WTC11 (cell line): Measurements from ENCODE around the gene RABL3. TPM values are rescaled to one million over a fixed set of nuclear protein-coding genes. Genes with fewer than 3 reads are reported as not detected.

Source experiments
- ATAC-seq: fragments of 200-7000 bp; cut with Tn5 transposase; 2 replicates; pipeline ENCODE4 v1.10.0; 2021; ENCODE audit warnings: mild to moderate bottlenecking, moderate library complexity
- CTCF ChIA-PET: fragments of 300-600 bp; sonication (Branson Sonifier 250); formaldehyde crosslinking; loops from one replicate; lab custom pipeline; 2021; ENCODE audit warnings: antibody characterized with exemption; lab: Charles Lee
- POLR2A ChIA-PET: fragments of 350-600 bp; sonication (Branson Sonifier 250); formaldehyde crosslinking; loops from one replicate; lab custom pipeline; 2021; ENCODE audit warnings: antibody characterized with exemption; lab: Charles Lee
- DNase-seq: peaks from one replicate; pipeline ENCODE4 v3.0.0; 2021; ENCODE audit warnings: low spot score
- H3K27ac Mint-ChIP-seq: 2 replicates; pipeline ENCODE4 v1.8.0; 2021; ENCODE audit warnings: mixed read lengths
- H3K27me3 Mint-ChIP-seq: 2 replicates; pipeline ENCODE4 v1.8.0; 2021; ENCODE audit warnings: low read depth, mild to moderate bottlenecking, moderate library complexity, mixed read lengths
- H3K36me3 Mint-ChIP-seq: 2 replicates; pipeline ENCODE4 v1.8.0; 2021; ENCODE audit warnings: mixed read lengths
- H3K4me1 Mint-ChIP-seq: 2 replicates; pipeline ENCODE4 v1.8.0; 2022; ENCODE audit warnings: mixed read lengths
- H3K4me3 Mint-ChIP-seq: 2 replicates; pipeline ENCODE4 v1.8.0; 2021; ENCODE audit warnings: mild to moderate bottlenecking, moderate library complexity, mixed read lengths
- H3K9me3 Mint-ChIP-seq: 2 replicates; pipeline ENCODE4 v1.8.0; 2021; ENCODE audit warnings: mixed read lengths
- ATF6 ChIP-seq: sonication (generic); formaldehyde crosslinking; IDR thresholded peaks from 2 replicates; pipeline ENCODE4 v1.8.1; 2023; ENCODE audit warnings: mild to moderate bottlenecking, missing genetic modification reagents
- ESRRA ChIP-seq: sonication (generic); formaldehyde crosslinking; IDR thresholded peaks from 2 replicates; pipeline ENCODE4 v1.8.1; 2022; ENCODE audit warnings: mild to moderate bottlenecking, missing genetic modification reagents, borderline replicate concordance
- FOXJ3 ChIP-seq: sonication (generic); formaldehyde crosslinking; IDR thresholded peaks from 2 replicates; pipeline ENCODE4 v1.9.0; 2021; ENCODE audit warnings: missing genetic modification reagents, mild to moderate bottlenecking, borderline replicate concordance
- IRF2 ChIP-seq: sonication (generic); formaldehyde crosslinking; IDR thresholded peaks from 2 replicates; pipeline ENCODE4 v1.8.0; 2022; ENCODE audit warnings: low read depth, missing genetic modification reagents, borderline replicate concordance
- NFYB ChIP-seq: sonication (generic); formaldehyde crosslinking; conservative IDR thresholded peaks from 2 replicates; pipeline ENCODE4 v1.8.0; 2022; ENCODE audit warnings: low read depth, missing genetic modification reagents
- NR3C1 ChIP-seq: sonication (generic); formaldehyde crosslinking; conservative IDR thresholded peaks from 2 replicates; pipeline ENCODE4 v1.8.1; 2023; ENCODE audit warnings: low read depth, mild to moderate bottlenecking, missing genetic modification reagents
- SMAD4 ChIP-seq: sonication (generic); formaldehyde crosslinking; IDR thresholded peaks from 2 replicates; pipeline ENCODE4 v1.8.0; 2022; ENCODE audit warnings: mild to moderate bottlenecking, missing genetic modification reagents
- TCF7 ChIP-seq: sonication (generic); formaldehyde crosslinking; IDR thresholded peaks from 2 replicates; pipeline ENCODE4 v1.8.0; 2022; ENCODE audit warnings: mild to moderate bottlenecking, low read depth, missing genetic modification reagents, moderate library complexity
- TEAD4 ChIP-seq: sonication (generic); formaldehyde crosslinking; IDR thresholded peaks from 2 replicates; pipeline ENCODE4 v1.8.0; 2022; ENCODE audit warnings: mild to moderate bottlenecking, missing genetic modification reagents
- ZMAT4 ChIP-seq: fragments of 250-450 bp; sonication (Bioruptor Pico); IDR thresholded peaks from 2 replicates; pipeline ENCODE4 v1.9.0; 2021; ENCODE audit warnings: mild to moderate bottlenecking
- ZNF219 ChIP-seq: sonication (generic); formaldehyde crosslinking; IDR thresholded peaks from 2 replicates; pipeline ENCODE4 v1.8.0; 2023; ENCODE audit warnings: missing genetic modification reagents, mild to moderate bottlenecking, borderline replicate concordance
- ZNF317 ChIP-seq: sonication (generic); formaldehyde crosslinking; IDR thresholded peaks from 2 replicates; pipeline ENCODE4 v1.8.1; 2023; ENCODE audit warnings: low read depth, mild to moderate bottlenecking, moderate library complexity, missing genetic modification reagents, borderline replicate concordance
- ZNF416 ChIP-seq: fragments of 250-450 bp; sonication (Bioruptor Pico); IDR thresholded peaks from 2 replicates; pipeline ENCODE4 v1.9.0; 2021; ENCODE audit warnings: mild to moderate bottlenecking, inconsistent platforms
- ZNF532 ChIP-seq: fragments of 250-450 bp; sonication (Bioruptor Pico); IDR thresholded peaks from 2 replicates; pipeline ENCODE4 v1.9.0; 2021; ENCODE audit warnings: mild to moderate bottlenecking, borderline replicate concordance
- ZNF671 ChIP-seq: fragments of 250-450 bp; sonication (Bioruptor Pico); IDR thresholded peaks from 2 replicates; pipeline ENCODE4 v1.8.0; 2021; ENCODE audit warnings: mild to moderate bottlenecking
- total RNA-seq: library from RNA; stranded (reverse); gene quantifications from 3 replicates; pipeline ENCODE4 v1.2.3, GENCODE V29; 2021
- TF ChIP-seq, protein P1 (sequence below): fragments of 250-450 bp; sonication (Bioruptor Pico); conservative IDR thresholded peaks from 2 replicates; pipeline ENCODE4 v1.9.0; 2021; ENCODE audit warnings: mild to moderate bottlenecking
- TF ChIP-seq, protein P2 (sequence below): sonication (generic); formaldehyde crosslinking; conservative IDR thresholded peaks from 2 replicates; pipeline ENCODE4 v1.8.1; 2022; ENCODE audit warnings: mild to moderate bottlenecking, missing genetic modification reagents
- TF ChIP-seq, protein P3 (sequence below): sonication (generic); formaldehyde crosslinking; IDR thresholded peaks from 2 replicates; pipeline ENCODE4 v1.8.0; 2023; ENCODE audit warnings: missing genetic modification reagents, mild to moderate bottlenecking, borderline replicate concordance
- TF ChIP-seq, protein P4 (sequence below): fragments of 250-450 bp; sonication (Bioruptor Pico); IDR thresholded peaks from 2 replicates; pipeline ENCODE4 v1.9.0; 2021; ENCODE audit warnings: moderate library complexity, mild to moderate bottlenecking, inconsistent platforms, borderline replicate concordance

The RABL3 gene
- total RNA-seq, 1 experiment from 2014 or later = 18.2 TPM

DNA sequence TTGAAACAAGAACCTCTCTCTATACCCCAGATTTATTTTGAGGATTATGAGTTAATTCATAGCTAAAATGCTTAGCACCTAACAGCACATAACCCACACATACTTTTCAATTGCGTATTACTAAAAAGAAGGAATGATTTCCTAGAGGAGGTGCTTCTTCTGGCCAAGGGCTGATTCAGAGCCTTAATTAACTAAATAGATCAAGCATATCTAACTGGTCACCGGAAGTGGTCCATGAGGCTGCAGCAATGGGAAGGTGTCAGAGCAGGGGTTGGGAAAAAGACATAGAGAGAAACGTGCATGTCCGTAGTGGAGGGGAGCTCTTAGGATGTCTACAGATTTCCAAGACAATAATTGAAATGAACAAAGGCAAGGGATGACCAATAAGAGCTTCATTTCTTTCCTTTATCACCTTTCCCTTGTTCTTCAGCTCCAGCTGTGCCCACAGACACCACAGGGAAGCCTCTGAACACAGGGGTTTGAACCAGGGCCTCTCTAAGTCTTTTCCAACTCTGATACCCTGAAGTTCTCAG, 60.7 kb downstream of the RABL3 start:
- H3K27me3 Mint-ChIP-seq = no peaks in the 10 kb centered on the region
- POLR2A ChIA-PET = no interaction called here
- H3K27ac Mint-ChIP-seq = no peak overlapping the region; the same call in 1 of the 2 replicates

More for the DNA sequence above, 60.7 kb downstream of the RABL3 start:
- peaks cover 9% of the 10 kb centered on the region for H3K9me3 Mint-ChIP-seq
- H3K36me3 Mint-ChIP-seq = peaks cover 13% of the 10 kb centered on the region
- CTCF ChIA-PET = no interaction called here
- peaks cover 67% of the 10 kb centered on the region for H3K4me1 Mint-ChIP-seq
- ATAC-seq (no peak), DNase-seq (no peak)
- H3K4me3 Mint-ChIP-seq = no peak overlapping the region
- no peak for TF ChIP-seq NFYB (CRISPR knock-in tag)
- no peak for TF ChIP-seq ZNF532 (CRISPR knock-in tag)
- TF ChIP-seq ZNF219 = no peak
- no peak for TF ChIP-seq SMAD4 (CRISPR knock-in tag)
- no peak for TF ChIP-seq ZNF317 (CRISPR knock-in tag)
- TF ChIP-seq, protein P1, sequence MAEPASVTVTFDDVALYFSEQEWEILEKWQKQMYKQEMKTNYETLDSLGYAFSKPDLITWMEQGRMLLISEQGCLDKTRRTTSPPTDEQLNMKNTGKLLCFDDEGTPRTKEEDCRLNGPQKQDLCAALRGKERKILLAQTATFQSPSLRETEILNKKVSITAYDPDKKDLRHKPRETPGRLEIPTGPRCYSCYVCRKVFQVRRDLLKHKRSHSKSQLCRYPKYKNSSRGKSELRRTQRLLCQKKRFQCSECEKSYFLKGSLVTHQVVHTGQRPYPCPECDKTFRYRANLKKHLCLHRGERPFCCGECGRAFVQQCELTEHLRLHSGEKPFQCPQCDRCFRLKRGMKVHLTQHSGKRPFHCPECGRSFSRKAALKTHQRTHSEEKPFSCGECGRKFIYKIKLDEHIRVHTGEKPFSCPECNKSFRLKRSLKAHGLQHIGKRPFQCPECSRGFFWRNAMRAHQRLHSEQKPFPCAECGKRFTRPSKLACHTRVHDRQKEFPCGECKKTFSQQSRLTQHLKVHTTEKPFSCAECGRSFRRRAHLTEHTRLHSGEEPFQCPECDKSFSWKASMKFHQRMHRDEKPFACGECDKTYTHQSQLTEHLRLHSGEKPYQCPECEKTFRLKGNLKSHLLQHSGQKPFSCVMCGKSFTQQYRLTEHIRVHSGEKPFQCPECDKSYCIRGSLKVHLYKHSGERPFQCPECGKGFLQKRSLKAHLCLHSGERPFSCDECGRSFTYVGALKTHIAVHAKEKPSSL (CRISPR knock-in tag) = no peak
- TF ChIP-seq NR3C1 (CRISPR knock-in tag) = no peak
- TF ChIP-seq FOXJ3 (CRISPR knock-in tag) = no peak
- TF ChIP-seq TEAD4 (CRISPR knock-in tag) = no peak
- no peak for TF ChIP-seq ZMAT4
- TF ChIP-seq, protein P2, sequence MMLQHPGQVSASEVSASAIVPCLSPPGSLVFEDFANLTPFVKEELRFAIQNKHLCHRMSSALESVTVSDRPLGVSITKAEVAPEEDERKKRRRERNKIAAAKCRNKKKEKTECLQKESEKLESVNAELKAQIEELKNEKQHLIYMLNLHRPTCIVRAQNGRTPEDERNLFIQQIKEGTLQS (CRISPR knock-in tag) = no peak
- TF ChIP-seq, protein P3, sequence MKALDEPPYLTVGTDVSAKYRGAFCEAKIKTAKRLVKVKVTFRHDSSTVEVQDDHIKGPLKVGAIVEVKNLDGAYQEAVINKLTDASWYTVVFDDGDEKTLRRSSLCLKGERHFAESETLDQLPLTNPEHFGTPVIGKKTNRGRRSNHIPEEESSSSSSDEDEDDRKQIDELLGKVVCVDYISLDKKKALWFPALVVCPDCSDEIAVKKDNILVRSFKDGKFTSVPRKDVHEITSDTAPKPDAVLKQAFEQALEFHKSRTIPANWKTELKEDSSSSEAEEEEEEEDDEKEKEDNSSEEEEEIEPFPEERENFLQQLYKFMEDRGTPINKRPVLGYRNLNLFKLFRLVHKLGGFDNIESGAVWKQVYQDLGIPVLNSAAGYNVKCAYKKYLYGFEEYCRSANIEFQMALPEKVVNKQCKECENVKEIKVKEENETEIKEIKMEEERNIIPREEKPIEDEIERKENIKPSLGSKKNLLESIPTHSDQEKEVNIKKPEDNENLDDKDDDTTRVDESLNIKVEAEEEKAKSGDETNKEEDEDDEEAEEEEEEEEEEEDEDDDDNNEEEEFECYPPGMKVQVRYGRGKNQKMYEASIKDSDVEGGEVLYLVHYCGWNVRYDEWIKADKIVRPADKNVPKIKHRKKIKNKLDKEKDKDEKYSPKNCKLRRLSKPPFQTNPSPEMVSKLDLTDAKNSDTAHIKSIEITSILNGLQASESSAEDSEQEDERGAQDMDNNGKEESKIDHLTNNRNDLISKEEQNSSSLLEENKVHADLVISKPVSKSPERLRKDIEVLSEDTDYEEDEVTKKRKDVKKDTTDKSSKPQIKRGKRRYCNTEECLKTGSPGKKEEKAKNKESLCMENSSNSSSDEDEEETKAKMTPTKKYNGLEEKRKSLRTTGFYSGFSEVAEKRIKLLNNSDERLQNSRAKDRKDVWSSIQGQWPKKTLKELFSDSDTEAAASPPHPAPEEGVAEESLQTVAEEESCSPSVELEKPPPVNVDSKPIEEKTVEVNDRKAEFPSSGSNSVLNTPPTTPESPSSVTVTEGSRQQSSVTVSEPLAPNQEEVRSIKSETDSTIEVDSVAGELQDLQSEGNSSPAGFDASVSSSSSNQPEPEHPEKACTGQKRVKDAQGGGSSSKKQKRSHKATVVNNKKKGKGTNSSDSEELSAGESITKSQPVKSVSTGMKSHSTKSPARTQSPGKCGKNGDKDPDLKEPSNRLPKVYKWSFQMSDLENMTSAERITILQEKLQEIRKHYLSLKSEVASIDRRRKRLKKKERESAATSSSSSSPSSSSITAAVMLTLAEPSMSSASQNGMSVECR = no peak
- TF ChIP-seq IRF2 = no peak
- TF ChIP-seq ZNF416 (CRISPR knock-in tag) = no peak
- TF ChIP-seq, protein P4, sequence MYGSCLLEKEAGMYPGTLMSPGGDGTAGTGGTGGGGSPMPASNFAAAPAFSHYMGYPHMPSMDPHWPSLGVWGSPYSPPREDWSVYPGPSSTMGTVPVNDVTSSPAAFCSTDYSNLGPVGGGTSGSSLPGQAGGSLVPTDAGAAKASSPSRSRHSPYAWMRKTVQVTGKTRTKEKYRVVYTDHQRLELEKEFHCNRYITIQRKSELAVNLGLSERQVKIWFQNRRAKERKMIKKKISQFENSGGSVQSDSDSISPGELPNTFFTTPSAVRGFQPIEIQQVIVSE (CRISPR knock-in tag) = no peak
- TF ChIP-seq ATF6 (CRISPR knock-in tag) = no peak
- no peak for TF ChIP-seq TCF7 (CRISPR knock-in tag)
- TF ChIP-seq ESRRA (CRISPR knock-in tag) = no peak
- TF ChIP-seq ZNF671 (CRISPR knock-in tag) = no peak
